IMR-90 (cell line): ENCODE measurements around the gene FUT2. TPM values are rescaled to one million over a fixed set of nuclear protein-coding genes. Genes with fewer than 3 reads are reported as not detected.

Experiments
- ATAC-seq: fragments of 200-7000 bp; cut with Tn5 transposase; 2 replicates; pipeline ENCODE4 v1.9.1; 2020; ENCODE audit warnings: low read depth, mild to moderate bottlenecking, moderate library complexity
- BruUV-seq: library from RNA; stranded (reverse); fragments of 400-500 nt; replicated peaks from 2 replicates; lab custom pipeline; 2021; lab: Mats Ljungman, UMichigan
- CTCF ChIA-PET: fragments of 300-600 bp; formaldehyde crosslinking; extraction: SDS; loops from one replicate; lab custom pipeline; 2021; ENCODE audit warnings: antibody characterized with exemption; lab: Yijun Ruan, JAX
- POLR2A ChIA-PET: fragments of 300-600 bp; sonication (Branson Sonifier 250); formaldehyde crosslinking; loops from one replicate; lab custom pipeline; 2022; ENCODE audit warnings: antibody characterized with exemption; ENCODE audit not compliant: unreplicated experiment; lab: Charles Lee
- DNase-seq: peaks from one replicate; pipeline ENCODE4 v3.0.0; 2013
- H2AFZ ChIP-seq: replicated peaks from 2 replicates; pipeline ENCODE3; 2013; ENCODE audit warnings: low read length, mild to moderate bottlenecking; ENCODE audit not compliant: poor library complexity
- H2AK5ac ChIP-seq: 2 replicates; pipeline ENCODE4 v1.6.1; 2013; ENCODE audit warnings: low read depth, low read length, inconsistent platforms
- H2AK9ac ChIP-seq: replicated peaks from 2 replicates; pipeline ENCODE3; 2013; ENCODE audit warnings: mild to moderate bottlenecking, low read depth, low read length, moderate library complexity; ENCODE audit not compliant: poor library complexity
- H2BK120ac ChIP-seq: 2 replicates; pipeline ENCODE4 v1.6.1; 2013; ENCODE audit warnings: low read depth, low read length, inconsistent platforms
- H2BK15ac ChIP-seq: 3 replicates; pipeline ENCODE4 v1.6.1; 2013; ENCODE audit warnings: low read depth, low read length, inconsistent platforms
- H2BK20ac ChIP-seq: 2 replicates; pipeline ENCODE4 v1.6.1; 2013; ENCODE audit warnings: low read depth, mild to moderate bottlenecking, inconsistent platforms, low read length, moderate library complexity
- H2BK5ac ChIP-seq: 2 replicates; pipeline ENCODE4 v1.6.1; 2013; ENCODE audit warnings: mild to moderate bottlenecking, low read depth, low read length, inconsistent platforms; ENCODE audit not compliant: poor library complexity, severe bottlenecking
- H3K14ac ChIP-seq: replicated peaks from 2 replicates; pipeline ENCODE4 v1.6.1; 2013; ENCODE audit warnings: low read depth, low read length, inconsistent platforms
- H3K18ac ChIP-seq: 2 replicates; pipeline ENCODE4 v1.6.1; 2013; ENCODE audit warnings: low read depth, low read length, control low read depth
- H3K23ac ChIP-seq: 2 replicates; pipeline ENCODE4 v1.6.1; 2013; ENCODE audit warnings: low read depth, low read length, inconsistent platforms
- H3K27ac ChIP-seq: 2 replicates; pipeline ENCODE4 v1.5.1; 2013; ENCODE audit warnings: mild to moderate bottlenecking, control low read depth, low read length; ENCODE audit not compliant: insufficient read depth
- H3K27me3 ChIP-seq: 2 replicates; pipeline ENCODE4 v1.6.1; 2013; ENCODE audit warnings: low read length; ENCODE audit not compliant: control insufficient read depth, insufficient read depth
- H3K36me3 ChIP-seq: 2 replicates; pipeline ENCODE4 v1.6.1; 2013; ENCODE audit warnings: low read length, mixed read lengths; ENCODE audit not compliant: control insufficient read depth, insufficient read depth
- H3K4ac ChIP-seq: 2 replicates; pipeline ENCODE4 v1.6.1; 2013; ENCODE audit warnings: low read depth, low read length, inconsistent platforms
- H3K4me1 ChIP-seq: 2 replicates; pipeline ENCODE4 v1.6.1; 2013; ENCODE audit warnings: low read length, mixed read lengths; ENCODE audit not compliant: control insufficient read depth, insufficient read depth
- H3K4me2 ChIP-seq: 2 replicates; pipeline ENCODE4 v1.6.1; 2013; ENCODE audit warnings: low read depth, mild to moderate bottlenecking, control low read depth, low read length, moderate library complexity
- H3K4me3 ChIP-seq: 2 replicates; pipeline ENCODE4 v1.5.1; 2013; ENCODE audit warnings: low read depth, mild to moderate bottlenecking, control low read depth, low read length, moderate library complexity; ENCODE audit not compliant: insufficient read depth
- H3K56ac ChIP-seq: 2 replicates; pipeline ENCODE4 v1.6.1; 2013; ENCODE audit warnings: low read length, inconsistent platforms; ENCODE audit not compliant: insufficient read depth; ENCODE audit errors: extremely low read depth
- H3K79me1 ChIP-seq, 2 experiments: 2 replicates each; pipeline ENCODE4 v1.6.1; 2013; ENCODE audit warnings: low read length in 2 of 2, inconsistent platforms in 1 of 2, low read depth in 1 of 2
- H3K9ac ChIP-seq: 2 replicates; pipeline ENCODE4 v1.6.1; 2013; ENCODE audit warnings: low read depth, low read length, control low read depth
- H3K9me1 ChIP-seq: 2 replicates; pipeline ENCODE4 v1.6.1; 2013; ENCODE audit warnings: low read length, inconsistent platforms; ENCODE audit not compliant: insufficient read depth
- H3K9me3 ChIP-seq: 2 replicates; pipeline ENCODE4 v1.6.1; 2013; ENCODE audit warnings: low read length; ENCODE audit not compliant: control insufficient read depth, insufficient read depth
- H4K20me1 ChIP-seq: 2 replicates; pipeline ENCODE4 v1.6.1; 2013; ENCODE audit warnings: low read length, inconsistent platforms; ENCODE audit not compliant: insufficient read depth
- H4K5ac ChIP-seq: 2 replicates; pipeline ENCODE4 v1.6.1; 2013; ENCODE audit warnings: mild to moderate bottlenecking, low read depth, low read length, control low read depth
- H4K8ac ChIP-seq, 2 experiments: 2 replicates each; pipeline ENCODE4 v1.6.1; 2013; ENCODE audit warnings: low read depth in 2 of 2, low read length in 2 of 2, control low read depth in 1 of 2, inconsistent platforms in 1 of 2
- H4K91ac ChIP-seq: 2 replicates; pipeline ENCODE4 v1.6.1; 2013; ENCODE audit warnings: low read depth, low read length, inconsistent platforms; ENCODE audit not compliant: insufficient read depth
- BHLHE40 ChIP-seq: fragments of 150-350 bp; IDR thresholded peaks from 2 replicates; pipeline ENCODE4 v1.6.1; 2016; ENCODE audit warnings: mild to moderate bottlenecking, low read depth, low read length
- CEBPB ChIP-seq: IDR thresholded peaks from 2 replicates; pipeline ENCODE4 v1.6.1; 2012; ENCODE audit warnings: low read depth, low read length, improper control_type of control experiment
- CHD1 ChIP-seq: IDR thresholded peaks from 2 replicates; pipeline ENCODE4 v1.6.1; 2012; ENCODE audit warnings: low read depth, low read length, improper control_type of control experiment
- FOS ChIP-seq: fragments of 150-350 bp; IDR thresholded peaks from 2 replicates; pipeline ENCODE4 v1.6.1; 2016; ENCODE audit warnings: low read depth, low read length
- MAFK ChIP-seq: IDR thresholded peaks from 2 replicates; pipeline ENCODE4 v1.6.1; 2012; ENCODE audit warnings: low read depth, low read length, improper control_type of control experiment
- MXI1 ChIP-seq: IDR thresholded peaks from 2 replicates; pipeline ENCODE4 v1.6.1; 2012; ENCODE audit warnings: low read depth, mild to moderate bottlenecking, low read length, moderate library complexity, borderline replicate concordance
- NFE2L2 ChIP-seq: fragments of 150-350 bp; IDR thresholded peaks from 2 replicates; pipeline ENCODE4 v1.6.1; 2016; ENCODE audit warnings: low read depth, mild to moderate bottlenecking, low read length
- POLR2A ChIP-seq: IDR thresholded peaks from 2 replicates; pipeline ENCODE4 v1.6.1; 2012; ENCODE audit warnings: mild to moderate bottlenecking, low read depth, low read length
- RAD21 ChIP-seq: IDR thresholded peaks from 2 replicates; pipeline ENCODE4 v1.6.1; 2012; ENCODE audit warnings: low read length, improper control_type of control experiment
- SMC3 ChIP-seq: fragments of 150-350 bp; IDR thresholded peaks from 2 replicates; pipeline ENCODE4 v1.6.1; 2016; ENCODE audit warnings: low read depth, mild to moderate bottlenecking, antibody characterized with exemption, low read length, moderate library complexity
- WGBS, 2 experiments: methylation state at CpG; one replicate each; pipeline versions ENCODE4 v1.1.5 to v1.1.7; 2013; ENCODE audit warnings: missing lambda C conversion rate in 2 of 2; ENCODE audit not compliant: insufficient read length in 1 of 2; ENCODE audit errors: extremely low coverage in 2 of 2; 5-methylcytosine and 5-hydroxymethylcytosine counted together
- dilution Hi-C: fragments of 300-500 bp; cut with HindIII; formaldehyde crosslinking; loops from one replicate; pipeline ENCODE4 v1.14.3; 2018; ENCODE audit warnings: low sequenced_read_pairs; ENCODE audit not compliant: unreplicated experiment
- in situ Hi-C: fragments of 300-500 bp; cut with MboI; formaldehyde crosslinking; loops from 3 replicates; pipeline ENCODE4 v1.14.3; 2019; ENCODE audit warnings: low sequenced_read_pairs, inconsistent platforms, mixed read lengths
- intact Hi-C: fragments of 100-400 bp; cut with micrococcal nuclease; formaldehyde crosslinking; loops from 2 replicates; pipeline ENCODE4 v1.10.0; 2022
- polyA plus RNA-seq, 3 experiments: library from polyadenylated mRNA; depleted of rRNA; stranded (reverse); fragments of >200 nt; gene quantifications; 2 replicates each; pipeline ENCODE4 v1.2.3, GENCODE V29; 2012; ENCODE audit warnings: low replicate concordance in 1 of 3
- total RNA-seq: library from RNA; depleted of rRNA; stranded (reverse); fragments of >200 nt; gene quantifications from 2 replicates; pipeline ENCODE4 v1.2.3, GENCODE V29; 2012
- TF ChIP-seq, protein P1 (sequence below): fragments of 150-350 bp; IDR thresholded peaks from 2 replicates; pipeline ENCODE4 v1.6.1; 2016; ENCODE audit warnings: low read depth, mild to moderate bottlenecking, low read length, moderate library complexity, borderline replicate concordance
- TF ChIP-seq, protein P2 (sequence below): conservative IDR thresholded peaks from 2 replicates; pipeline ENCODE4 v1.5.1; 2012; ENCODE audit warnings: mild to moderate bottlenecking, low read depth, low read length, improper control_type of control experiment
- TF ChIP-seq, protein P3 (sequence below): fragments of 150-350 bp; IDR thresholded peaks from 2 replicates; pipeline ENCODE4 v1.6.1; 2017; ENCODE audit warnings: mild to moderate bottlenecking, antibody characterized with exemption, low read length, low read depth

FUT2 gene
- total and polyA plus RNA-seq, 2 of the 4 experiments (the other 2 are of a cell fraction) = not detected

DNA sequence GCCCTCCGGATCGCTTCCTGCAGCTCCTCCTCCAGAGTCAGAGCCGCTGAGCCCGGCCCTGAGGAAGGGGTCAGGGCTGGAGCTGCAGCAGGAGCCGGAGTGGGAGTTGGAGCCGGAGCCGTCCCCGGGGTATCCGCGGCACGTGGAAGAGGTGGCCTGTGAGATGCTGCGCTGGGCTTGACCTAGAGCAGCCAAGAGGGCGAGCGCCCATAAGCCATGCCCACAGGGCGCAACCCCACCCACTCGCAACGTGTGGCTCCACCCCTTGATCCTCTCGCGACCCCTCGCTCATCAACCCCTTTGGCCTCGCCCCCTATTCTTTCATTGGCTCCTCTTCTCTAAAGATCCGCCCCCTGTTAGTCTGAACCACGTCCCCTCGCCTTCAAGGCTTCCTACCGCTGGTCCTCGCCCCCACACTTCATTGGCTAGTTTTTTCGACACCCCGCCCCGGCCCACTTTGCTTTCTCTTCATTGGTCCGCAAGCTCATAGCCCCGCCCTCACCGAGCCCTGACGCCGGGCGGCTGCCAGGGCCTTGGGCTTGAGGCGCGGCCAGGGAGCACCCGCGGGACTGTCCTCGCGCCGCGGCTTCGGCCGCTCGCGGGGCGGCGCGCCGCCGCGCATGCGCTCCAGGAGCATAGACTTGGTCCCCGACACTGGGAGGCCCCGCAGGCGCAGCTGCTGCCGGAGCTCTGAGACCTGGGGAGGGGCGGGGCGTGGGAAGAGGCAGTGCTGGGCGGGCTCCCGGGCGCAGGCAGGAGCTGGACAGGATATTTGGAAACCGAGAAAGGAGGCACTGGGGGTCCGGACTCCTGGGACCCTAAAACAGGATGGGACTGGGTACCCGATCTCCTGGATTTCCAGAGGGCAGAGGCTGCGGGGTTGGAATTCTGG lies 18.3 kb downstream of the FUT2 start:
- peak overlapping the region; percentile 46 for H2BK5ac ChIP-seq
- peaks cover 6 to 32% of the 10 kb centered on the region in 2 experiments; a peak in 3 of 4 replicates for H3K79me1 ChIP-seq
- no peak overlapping the region for H2BK20ac ChIP-seq
- H3K4ac ChIP-seq = peak overlapping the region; percentile 78
- H3K4me3 ChIP-seq = peak overlapping the region; percentile 61
- H4K91ac ChIP-seq = peak overlapping the region; percentile 70
- peak overlapping the region; percentile 87 for H3K4me2 ChIP-seq
- H2AK5ac ChIP-seq = peak overlapping the region; percentile 97
- no peaks in the 10 kb centered on the region for H3K36me3 ChIP-seq
- no TSS peak for BruUV-seq
- in situ Hi-C loops (no loop called here), intact Hi-C loops (loop anchor here (2.0 kb wide), 1 partner anchor 39 kb away; no protein-coding TSS in a partner anchor), dilution Hi-C loops (no loop called here)
- peak overlapping the region; percentile 92; the same call in 1 of the 3 replicates for H2BK15ac ChIP-seq
- peak overlapping the region; percentile 87 for H2AK9ac ChIP-seq
- peak overlapping the region; percentile 62 for H2BK120ac ChIP-seq
- peak overlapping the region; percentile 73 for H3K14ac ChIP-seq
- CTCF ChIA-PET = interaction anchor here (0.6 to 0.9 kb wide), 2 partner anchors 17 to 119 kb away, joined by 3 read pairs; no protein-coding TSS in a partner anchor
- H3K23ac ChIP-seq = peak overlapping the region; percentile 34
- peak overlapping the region; percentile 27 for H4K5ac ChIP-seq
- H4K20me1 ChIP-seq = no peaks in the 10 kb centered on the region
- no peaks in the 10 kb centered on the region for H3K9me3 ChIP-seq
- peak; percentile 93 for ATAC-seq
- H4K8ac ChIP-seq = peak overlapping the region; percentile 92 to 99
- POLR2A ChIA-PET = interaction anchor here (0.9 kb wide), 1 partner anchor 14 kb away, joined by 7 read pairs; no protein-coding TSS in a partner anchor
- peak overlapping the region; percentile 18 for H3K18ac ChIP-seq
- H3K27me3 ChIP-seq = no peaks in the 10 kb centered on the region
- H3K27ac ChIP-seq = peak overlapping the region; percentile 86
- H3K9ac ChIP-seq = peak overlapping the region; percentile 77
- 0% methylated on average over 37 of the region's 67 CpGs; no CpG with 5 or more reads in 1 of the 2 experiments for WGBS, 2 experiments
- peak; percentile 98 for DNase-seq
- H3K9me1 ChIP-seq = peaks cover 7% of the 10 kb centered on the region; the same call in 1 of the 2 replicates
- peak overlapping the region; percentile 66 for H3K56ac ChIP-seq
- peaks cover 15% of the 10 kb centered on the region for H3K4me1 ChIP-seq
- peak overlapping the region; percentile 100 for H2AFZ ChIP-seq
- TF ChIP-seq FOS = no peak
- no peak for TF ChIP-seq MAFK
- TF ChIP-seq MXI1 = peak; percentile 21; the same call in 1 of the 2 replicates
- TF ChIP-seq, protein P1, sequence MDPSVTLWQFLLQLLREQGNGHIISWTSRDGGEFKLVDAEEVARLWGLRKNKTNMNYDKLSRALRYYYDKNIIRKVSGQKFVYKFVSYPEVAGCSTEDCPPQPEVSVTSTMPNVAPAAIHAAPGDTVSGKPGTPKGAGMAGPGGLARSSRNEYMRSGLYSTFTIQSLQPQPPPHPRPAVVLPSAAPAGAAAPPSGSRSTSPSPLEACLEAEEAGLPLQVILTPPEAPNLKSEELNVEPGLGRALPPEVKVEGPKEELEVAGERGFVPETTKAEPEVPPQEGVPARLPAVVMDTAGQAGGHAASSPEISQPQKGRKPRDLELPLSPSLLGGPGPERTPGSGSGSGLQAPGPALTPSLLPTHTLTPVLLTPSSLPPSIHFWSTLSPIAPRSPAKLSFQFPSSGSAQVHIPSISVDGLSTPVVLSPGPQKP = no peak
- TF ChIP-seq BHLHE40 = no peak
- no peak for TF ChIP-seq CEBPB
- TF ChIP-seq, protein P2, sequence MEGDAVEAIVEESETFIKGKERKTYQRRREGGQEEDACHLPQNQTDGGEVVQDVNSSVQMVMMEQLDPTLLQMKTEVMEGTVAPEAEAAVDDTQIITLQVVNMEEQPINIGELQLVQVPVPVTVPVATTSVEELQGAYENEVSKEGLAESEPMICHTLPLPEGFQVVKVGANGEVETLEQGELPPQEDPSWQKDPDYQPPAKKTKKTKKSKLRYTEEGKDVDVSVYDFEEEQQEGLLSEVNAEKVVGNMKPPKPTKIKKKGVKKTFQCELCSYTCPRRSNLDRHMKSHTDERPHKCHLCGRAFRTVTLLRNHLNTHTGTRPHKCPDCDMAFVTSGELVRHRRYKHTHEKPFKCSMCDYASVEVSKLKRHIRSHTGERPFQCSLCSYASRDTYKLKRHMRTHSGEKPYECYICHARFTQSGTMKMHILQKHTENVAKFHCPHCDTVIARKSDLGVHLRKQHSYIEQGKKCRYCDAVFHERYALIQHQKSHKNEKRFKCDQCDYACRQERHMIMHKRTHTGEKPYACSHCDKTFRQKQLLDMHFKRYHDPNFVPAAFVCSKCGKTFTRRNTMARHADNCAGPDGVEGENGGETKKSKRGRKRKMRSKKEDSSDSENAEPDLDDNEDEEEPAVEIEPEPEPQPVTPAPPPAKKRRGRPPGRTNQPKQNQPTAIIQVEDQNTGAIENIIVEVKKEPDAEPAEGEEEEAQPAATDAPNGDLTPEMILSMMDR = no peak
- TF ChIP-seq NFE2L2 = no peak
- TF ChIP-seq CHD1 = no peak
- no peak for TF ChIP-seq POLR2A
- TF ChIP-seq SMC3 = no peak
- TF ChIP-seq, protein P3, sequence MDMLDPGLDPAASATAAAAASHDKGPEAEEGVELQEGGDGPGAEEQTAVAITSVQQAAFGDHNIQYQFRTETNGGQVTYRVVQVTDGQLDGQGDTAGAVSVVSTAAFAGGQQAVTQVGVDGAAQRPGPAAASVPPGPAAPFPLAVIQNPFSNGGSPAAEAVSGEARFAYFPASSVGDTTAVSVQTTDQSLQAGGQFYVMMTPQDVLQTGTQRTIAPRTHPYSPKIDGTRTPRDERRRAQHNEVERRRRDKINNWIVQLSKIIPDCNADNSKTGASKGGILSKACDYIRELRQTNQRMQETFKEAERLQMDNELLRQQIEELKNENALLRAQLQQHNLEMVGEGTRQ = no peak
- no peak for TF ChIP-seq RAD21
